ENCODE data around the gene EPN1.

The EPN1 gene

DNA sequence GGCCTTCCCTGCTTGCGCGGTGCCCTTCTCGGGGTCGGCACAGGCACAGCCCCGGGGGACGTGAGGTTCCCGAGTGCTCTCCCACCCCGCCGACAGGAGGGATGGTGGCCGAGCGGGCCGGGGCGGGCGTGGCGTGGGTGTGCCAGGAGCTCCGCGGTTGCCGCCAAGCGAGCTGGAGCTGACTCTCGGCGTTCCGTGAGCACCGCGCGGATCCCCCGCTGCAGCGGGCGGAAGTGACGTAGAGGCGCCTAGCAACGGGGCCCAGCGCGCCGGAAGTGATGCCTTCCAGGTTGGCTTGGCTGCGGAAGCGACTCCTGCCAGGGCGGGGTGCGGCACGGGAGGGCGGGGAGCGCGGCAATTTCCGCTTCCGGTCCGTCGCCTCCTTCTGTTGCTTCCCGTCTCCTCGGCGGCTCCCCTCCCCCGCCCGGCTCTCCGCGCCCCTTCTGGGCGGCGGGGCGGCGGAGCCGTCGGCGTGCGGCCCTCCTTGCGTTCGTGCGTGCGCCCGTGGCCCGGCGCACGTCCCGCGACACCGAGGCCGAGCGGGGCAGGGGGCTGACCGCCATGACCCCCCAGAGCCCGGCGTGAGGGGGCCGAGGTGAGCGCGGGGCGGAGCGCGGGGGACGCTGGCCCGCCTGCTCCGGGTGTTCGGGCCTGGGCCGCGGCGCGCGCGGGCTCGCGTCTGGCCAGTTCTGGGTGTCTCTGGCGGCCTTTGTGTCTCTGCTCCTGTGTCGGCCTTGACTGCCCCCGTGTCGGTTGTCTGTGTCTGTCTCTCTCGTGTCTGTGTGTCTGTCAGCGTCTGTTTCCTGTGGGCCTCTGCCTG lies at the start of gene EPN1:
EPN1 (plus strand) TSS at position 386 of the 820 bp plus-strand sequence. CDS start 3,402 bp downstream, outside the sequence.
- peak within 1 kb of the TSS; percentile 93 to 99 for H3K4me3 ChIP-seq (ENCODE audit: low read length in 2 of 2)
- no peaks in the 10 kb centered on the region for H3K27me3 ChIP-seq (ENCODE audit: control insufficient read depth in 2 of 2, insufficient read depth in 2 of 2, low read length in 2 of 2)
- no peaks in the 10 kb centered on the region for H3K9me3 ChIP-seq (ENCODE audit: control insufficient read depth in 2 of 2, low read length in 2 of 2)
- H3K36me3 ChIP-seq (ENCODE audit: control insufficient read depth in 2 of 2, insufficient read depth in 2 of 2, low read length in 2 of 2), result peaks cover 28 to 41% of the 10 kb centered on the region in 2 donors
- H3K27ac ChIP-seq (ENCODE audit: low read depth in 2 of 2, low read length in 2 of 2), result peak within 1 kb of the TSS; percentile 87 to 92
- H3K4me1 ChIP-seq (ENCODE audit: control insufficient read depth in 2 of 2, insufficient read depth in 2 of 2, low read length in 2 of 2), result peaks cover 26 to 39% of the 10 kb centered on the region in 2 donors
- peak within 1 kb of the TSS; percentile 92 to 96 for H3K9ac ChIP-seq (ENCODE audit: low read depth in 1 of 2, low read length in 2 of 2)

DNA sequence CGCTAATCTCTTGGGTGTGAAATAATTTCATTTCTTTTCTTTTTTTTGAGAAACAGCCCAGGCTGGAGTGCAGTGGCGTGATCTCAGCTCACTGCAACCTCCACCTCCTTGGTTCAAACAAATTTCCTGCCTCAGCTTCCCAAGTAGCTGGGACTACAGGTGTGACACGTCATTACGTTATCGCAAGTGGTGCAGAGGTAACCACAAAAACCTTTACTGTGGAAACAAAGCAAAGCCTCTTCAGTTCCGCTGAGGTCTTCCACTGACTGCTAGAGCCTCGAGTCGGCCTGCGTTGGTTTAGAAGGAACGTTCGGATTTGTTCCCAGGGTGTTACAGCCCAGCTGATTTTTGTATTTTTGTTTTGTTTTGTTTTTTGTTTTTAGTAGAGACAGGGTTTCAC lies 48.7 kb upstream of the EPN1 start:
- H3K4me1 ChIP-seq (ENCODE audit: control insufficient read depth in 2 of 2, insufficient read depth in 2 of 2, low read length in 2 of 2), result peaks cover 0 to 4% of the 10 kb centered on the region in 2 donors
- H3K9ac ChIP-seq (ENCODE audit: low read depth in 1 of 2, low read length in 2 of 2), result no peak overlapping the region
- peaks cover 0 to 3% of the 10 kb centered on the region in 2 donors for H3K36me3 ChIP-seq (ENCODE audit: control insufficient read depth in 2 of 2, insufficient read depth in 2 of 2, low read length in 2 of 2)
- no peaks in the 10 kb centered on the region for H3K9me3 ChIP-seq (ENCODE audit: control insufficient read depth in 2 of 2, low read length in 2 of 2)
- H3K27ac ChIP-seq (ENCODE audit: low read depth in 2 of 2, low read length in 2 of 2), result no peak overlapping the region
- no peak overlapping the region for H3K4me3 ChIP-seq (ENCODE audit: low read length in 2 of 2)
- no peaks in the 10 kb centered on the region for H3K27me3 ChIP-seq (ENCODE audit: control insufficient read depth in 2 of 2, insufficient read depth in 2 of 2, low read length in 2 of 2)

DNA sequence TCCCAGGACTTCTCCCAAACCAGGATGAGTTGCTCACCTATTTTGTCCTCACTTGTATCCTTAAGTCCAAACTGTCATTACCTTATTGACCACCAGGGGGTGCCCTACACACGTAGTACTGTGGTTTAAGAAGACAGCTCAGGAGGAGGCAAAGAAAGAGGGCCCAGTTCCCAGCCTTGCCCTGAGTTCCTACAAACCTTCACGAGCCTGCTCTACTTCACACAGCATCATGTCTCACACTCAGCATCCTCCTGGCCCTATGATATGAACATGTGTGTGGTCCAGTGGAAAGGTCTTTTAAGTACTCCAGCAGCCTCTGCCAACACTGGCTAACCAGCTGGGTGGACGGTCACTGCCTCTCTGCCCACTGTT lies 42.6 kb upstream of the EPN1 start:
- H3K9ac ChIP-seq (ENCODE audit: low read depth in 1 of 2, low read length in 2 of 2), result peak overlapping the region in 1 of 2 donors; percentile 60

DNA sequence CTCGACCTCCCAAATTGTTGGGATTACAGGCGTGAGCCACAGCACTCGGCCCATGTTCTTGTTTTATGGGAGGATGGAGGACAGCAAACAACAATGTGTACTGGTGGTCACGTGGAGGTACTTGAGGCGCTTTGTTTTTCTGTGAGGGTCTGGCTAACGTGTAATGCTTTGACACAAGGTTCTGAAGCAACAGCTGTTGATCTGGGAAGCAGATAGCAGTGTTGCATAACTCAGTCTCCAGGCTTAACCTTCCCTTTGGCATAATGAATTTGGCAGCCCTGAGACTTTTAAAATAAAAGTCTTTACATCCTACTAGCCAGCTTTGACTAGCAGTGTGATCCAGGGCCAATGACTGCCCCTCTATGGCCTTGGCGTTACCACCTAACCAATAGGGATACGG lies 41.2 kb upstream of the EPN1 start:
- Histone ChIP-seq H3K9ac (ENCODE audit: low read depth in 1 of 2, low read length in 2 of 2) (no peak overlapping the region), H3K4me3 (ENCODE audit: low read length in 2 of 2) (peak overlapping the region in 1 of 2 donors; percentile 99), H3K4me1 (ENCODE audit: control insufficient read depth in 2 of 2, insufficient read depth in 2 of 2, low read length in 2 of 2) (peaks cover 16 to 26% of the 10 kb centered on the region in 2 donors), H3K27me3 (ENCODE audit: control insufficient read depth in 2 of 2, insufficient read depth in 2 of 2, low read length in 2 of 2) (no peaks in the 10 kb centered on the region), H3K36me3 (ENCODE audit: control insufficient read depth in 2 of 2, insufficient read depth in 2 of 2, low read length in 2 of 2) (no peaks in the 10 kb centered on the region), H3K9me3 (ENCODE audit: control insufficient read depth in 2 of 2, low read length in 2 of 2) (no peaks in the 10 kb centered on the region), H3K27ac (ENCODE audit: low read depth in 2 of 2, low read length in 2 of 2) (no peak overlapping the region)

More for the DNA sequence above, 42.6 kb upstream of the EPN1 start:
- Histone ChIP-seq H3K9me3 (ENCODE audit: control insufficient read depth in 2 of 2, low read length in 2 of 2) (no peaks in the 10 kb centered on the region), H3K4me1 (ENCODE audit: control insufficient read depth in 2 of 2, insufficient read depth in 2 of 2, low read length in 2 of 2) (peaks cover 16 to 25% of the 10 kb centered on the region in 2 donors), H3K4me3 (ENCODE audit: low read length in 2 of 2) (no peak overlapping the region), H3K36me3 (ENCODE audit: control insufficient read depth in 2 of 2, insufficient read depth in 2 of 2, low read length in 2 of 2) (no peaks in the 10 kb centered on the region), H3K27ac (ENCODE audit: low read depth in 2 of 2, low read length in 2 of 2) (no peak overlapping the region), H3K27me3 (ENCODE audit: control insufficient read depth in 2 of 2, insufficient read depth in 2 of 2, low read length in 2 of 2) (no peaks in the 10 kb centered on the region)

DNA sequence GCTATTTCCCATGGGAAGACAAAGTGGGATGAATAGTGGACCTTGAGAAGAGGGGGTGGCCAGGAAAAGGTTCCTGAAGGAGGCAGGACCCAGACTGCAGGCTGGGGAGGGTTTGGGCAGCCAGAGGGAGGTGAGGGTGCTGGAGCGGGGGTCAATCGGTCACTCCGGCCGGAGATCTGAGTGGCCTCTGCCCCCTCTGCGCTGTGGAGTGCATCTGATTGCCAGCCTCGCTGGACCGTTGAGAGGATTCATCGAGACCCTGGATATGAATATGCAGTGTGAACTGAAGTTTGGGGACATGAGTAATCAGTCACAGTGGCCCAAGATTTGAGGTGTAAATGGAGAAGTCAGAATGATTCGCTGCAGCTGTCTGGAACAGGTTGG lies 39.7 kb upstream of the EPN1 start:
- peaks cover 21 to 30% of the 10 kb centered on the region in 2 donors for H3K4me1 ChIP-seq (ENCODE audit: control insufficient read depth in 2 of 2, insufficient read depth in 2 of 2, low read length in 2 of 2)
- H3K9me3 ChIP-seq (ENCODE audit: control insufficient read depth in 2 of 2, low read length in 2 of 2), result no peaks in the 10 kb centered on the region
- no peaks in the 10 kb centered on the region for H3K36me3 ChIP-seq (ENCODE audit: control insufficient read depth in 2 of 2, insufficient read depth in 2 of 2, low read length in 2 of 2)

DNA sequence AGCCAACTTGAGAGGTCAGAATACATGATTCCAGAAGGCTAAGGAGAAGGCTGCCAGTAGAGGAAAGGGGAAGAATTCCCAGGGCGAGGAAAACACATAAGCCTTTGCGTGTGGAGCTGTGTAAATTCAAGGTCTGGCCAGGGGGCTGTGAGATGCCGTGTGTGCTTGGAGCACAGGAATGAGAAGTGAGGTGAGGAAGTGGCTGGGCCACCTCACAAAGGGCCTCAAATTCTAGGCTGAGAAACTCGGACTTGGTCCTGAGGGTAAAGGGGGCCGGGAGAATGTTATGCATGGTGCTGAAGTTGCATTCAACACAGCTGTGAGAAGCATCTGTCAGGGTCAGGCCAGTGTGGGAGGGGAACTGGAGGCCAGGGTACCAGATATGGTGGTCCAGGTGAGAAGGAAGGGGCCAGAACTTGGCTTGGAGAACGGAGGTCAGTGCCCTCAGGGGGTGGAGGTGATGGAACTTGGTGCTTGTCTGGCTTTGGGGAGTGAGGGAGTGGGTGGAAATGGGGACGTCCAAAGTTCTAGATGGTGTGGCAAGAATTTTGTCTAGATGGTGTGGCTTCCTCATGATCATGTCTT lies 39.1 kb upstream of the EPN1 start:
- Histone ChIP-seq H3K27me3 (ENCODE audit: control insufficient read depth in 2 of 2, insufficient read depth in 2 of 2, low read length in 2 of 2) (no peaks in the 10 kb centered on the region), H3K9me3 (ENCODE audit: control insufficient read depth in 2 of 2, low read length in 2 of 2) (no peaks in the 10 kb centered on the region), H3K4me1 (ENCODE audit: control insufficient read depth in 2 of 2, insufficient read depth in 2 of 2, low read length in 2 of 2) (peaks cover 24 to 33% of the 10 kb centered on the region in 2 donors), H3K36me3 (ENCODE audit: control insufficient read depth in 2 of 2, insufficient read depth in 2 of 2, low read length in 2 of 2) (no peaks in the 10 kb centered on the region), H3K4me3 (ENCODE audit: low read length in 2 of 2) (peak overlapping the region; percentile 94 to 99), H3K27ac (ENCODE audit: low read depth in 2 of 2, low read length in 2 of 2) (peak overlapping the region in 1 of 2 donors; percentile 93), H3K9ac (ENCODE audit: low read depth in 1 of 2, low read length in 2 of 2) (peak overlapping the region; percentile 96 to 99)

More for the DNA sequence above, 39.7 kb upstream of the EPN1 start:
- Histone ChIP-seq H3K27me3 (ENCODE audit: control insufficient read depth in 2 of 2, insufficient read depth in 2 of 2, low read length in 2 of 2) (no peaks in the 10 kb centered on the region), H3K27ac (ENCODE audit: low read depth in 2 of 2, low read length in 2 of 2) (peak overlapping the region; percentile 84 to 93), H3K4me3 (ENCODE audit: low read length in 2 of 2) (peak overlapping the region; percentile 94 to 99), H3K9ac (ENCODE audit: low read depth in 1 of 2, low read length in 2 of 2) (peak overlapping the region; percentile 96 to 99)

DNA sequence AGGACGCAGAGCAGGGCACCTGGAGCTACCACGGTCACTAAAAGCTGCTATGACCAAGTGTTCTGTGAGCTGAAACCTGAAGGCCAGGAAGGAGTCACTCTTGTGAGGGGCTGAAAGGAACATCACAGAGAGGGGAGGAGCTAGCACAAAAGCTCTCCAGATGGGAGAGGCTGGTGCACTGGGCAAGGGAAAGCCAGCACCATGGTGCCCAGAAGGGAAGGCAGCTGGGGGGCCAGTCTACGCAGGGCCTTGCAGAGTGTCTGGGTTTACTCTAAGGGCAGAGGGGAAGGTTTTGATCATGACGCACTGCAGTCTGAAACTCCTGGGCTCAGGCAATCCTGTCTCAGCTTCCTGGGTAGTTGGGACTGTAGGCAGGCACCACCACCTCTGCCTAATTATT lies 38.3 kb upstream of the EPN1 start:
- peaks cover 26 to 37% of the 10 kb centered on the region in 2 donors for H3K4me1 ChIP-seq (ENCODE audit: control insufficient read depth in 2 of 2, insufficient read depth in 2 of 2, low read length in 2 of 2)

DNA sequence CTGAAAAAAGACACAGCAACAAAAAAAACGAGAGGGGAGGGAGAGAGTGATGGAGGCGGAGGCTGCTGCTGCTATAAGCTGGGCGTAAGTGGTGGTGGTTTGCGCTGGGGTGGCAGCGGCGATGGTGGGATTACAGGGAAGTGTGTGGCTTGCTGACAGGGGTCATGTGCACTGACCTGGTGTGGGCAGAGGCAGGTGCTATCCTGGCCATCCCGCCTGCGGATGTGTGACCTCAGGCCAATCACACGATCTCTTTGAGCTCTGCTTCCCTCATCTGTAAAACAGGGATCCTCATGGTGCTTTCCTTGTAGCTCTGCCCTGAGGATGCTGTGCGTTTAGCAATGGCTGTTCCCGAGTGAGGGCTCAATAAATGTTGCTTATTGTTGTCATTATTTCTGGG lies 37.5 kb upstream of the EPN1 start:
- Histone ChIP-seq H3K27ac (ENCODE audit: low read depth in 2 of 2, low read length in 2 of 2) (no peak overlapping the region), H3K27me3 (ENCODE audit: control insufficient read depth in 2 of 2, insufficient read depth in 2 of 2, low read length in 2 of 2) (no peaks in the 10 kb centered on the region), H3K9me3 (ENCODE audit: control insufficient read depth in 2 of 2, low read length in 2 of 2) (no peaks in the 10 kb centered on the region), H3K36me3 (ENCODE audit: control insufficient read depth in 2 of 2, insufficient read depth in 2 of 2, low read length in 2 of 2) (no peaks in the 10 kb centered on the region), H3K9ac (ENCODE audit: low read depth in 1 of 2, low read length in 2 of 2) (no peak overlapping the region), H3K4me1 (ENCODE audit: control insufficient read depth in 2 of 2, insufficient read depth in 2 of 2, low read length in 2 of 2) (peaks cover 31 to 37% of the 10 kb centered on the region in 2 donors), H3K4me3 (ENCODE audit: low read length in 2 of 2) (no peak overlapping the region)

More for the DNA sequence above, 38.3 kb upstream of the EPN1 start:
- no peak overlapping the region for H3K27ac ChIP-seq (ENCODE audit: low read depth in 2 of 2, low read length in 2 of 2)
- no peaks in the 10 kb centered on the region for H3K9me3 ChIP-seq (ENCODE audit: control insufficient read depth in 2 of 2, low read length in 2 of 2)
- no peaks in the 10 kb centered on the region for H3K27me3 ChIP-seq (ENCODE audit: control insufficient read depth in 2 of 2, insufficient read depth in 2 of 2, low read length in 2 of 2)
- no peaks in the 10 kb centered on the region for H3K36me3 ChIP-seq (ENCODE audit: control insufficient read depth in 2 of 2, insufficient read depth in 2 of 2, low read length in 2 of 2)
- peak overlapping the region in 1 of 2 donors; percentile 99 for H3K4me3 ChIP-seq (ENCODE audit: low read length in 2 of 2)
- no peak overlapping the region for H3K9ac ChIP-seq (ENCODE audit: low read depth in 1 of 2, low read length in 2 of 2)

DNA sequence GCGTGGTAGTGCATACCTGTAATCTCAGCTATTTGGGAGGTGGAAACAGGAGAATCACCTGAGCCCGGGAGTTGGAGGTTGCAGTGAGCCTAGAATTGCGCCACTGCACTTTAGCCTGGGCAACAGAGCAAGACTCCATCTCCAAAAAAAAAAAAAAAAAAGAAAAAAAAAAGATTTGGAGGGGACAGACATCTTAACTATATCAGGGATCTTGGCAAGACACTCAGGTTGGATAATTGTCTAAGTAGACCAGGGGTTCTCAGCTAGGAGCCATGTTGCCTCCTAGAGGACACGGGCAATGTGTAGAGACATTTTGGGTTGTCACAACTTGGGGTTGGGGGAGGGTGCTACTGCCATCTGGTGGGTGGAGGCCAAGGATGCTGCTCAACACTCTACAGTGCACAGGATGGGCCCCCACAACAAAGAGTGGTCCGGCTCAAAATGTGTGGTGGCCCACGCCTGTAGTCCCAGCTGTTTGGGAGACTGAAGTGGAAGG lies 36.1 kb upstream of the EPN1 start:
- Histone ChIP-seq H3K27ac (ENCODE audit: low read depth in 2 of 2, low read length in 2 of 2) (no peak overlapping the region), H3K9ac (ENCODE audit: low read depth in 1 of 2, low read length in 2 of 2) (no peak overlapping the region), H3K27me3 (ENCODE audit: control insufficient read depth in 2 of 2, insufficient read depth in 2 of 2, low read length in 2 of 2) (no peaks in the 10 kb centered on the region), H3K4me3 (ENCODE audit: low read length in 2 of 2) (no peak overlapping the region), H3K9me3 (ENCODE audit: control insufficient read depth in 2 of 2, low read length in 2 of 2) (no peaks in the 10 kb centered on the region), H3K36me3 (ENCODE audit: control insufficient read depth in 2 of 2, insufficient read depth in 2 of 2, low read length in 2 of 2) (no peaks in the 10 kb centered on the region), H3K4me1 (ENCODE audit: control insufficient read depth in 2 of 2, insufficient read depth in 2 of 2, low read length in 2 of 2) (peaks cover 40 to 44% of the 10 kb centered on the region in 2 donors)

DNA sequence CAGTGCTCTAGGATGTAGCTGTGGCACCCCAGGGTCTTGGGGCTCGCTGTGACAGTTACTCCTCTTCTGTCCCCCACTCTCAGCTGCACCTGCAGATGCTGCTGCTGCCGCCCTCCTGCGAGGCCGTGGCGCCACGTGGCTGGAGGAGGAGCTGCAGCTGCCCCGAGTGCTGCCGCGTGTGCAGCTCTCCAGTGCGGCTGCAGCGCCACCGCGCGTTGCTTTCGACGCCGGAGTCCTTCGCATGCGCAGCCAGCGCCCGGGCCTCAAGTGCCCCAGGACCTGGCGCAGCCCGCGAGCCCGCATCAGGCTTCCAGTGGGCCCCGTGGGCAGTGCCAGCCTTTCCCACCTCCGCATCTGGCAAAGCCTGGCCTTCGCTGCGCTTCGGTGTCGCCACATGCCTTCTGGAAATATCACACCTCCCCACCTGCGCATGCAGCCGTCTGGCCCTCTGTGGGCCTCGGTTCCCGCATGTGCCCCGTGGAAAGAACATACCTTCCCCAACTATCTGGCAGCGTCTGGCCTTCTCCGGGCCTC lies 34.9 kb upstream of the EPN1 start:
- Histone ChIP-seq H3K9ac (ENCODE audit: low read depth in 1 of 2, low read length in 2 of 2) (peak overlapping the region; percentile 50 to 56), H3K27ac (ENCODE audit: low read depth in 2 of 2, low read length in 2 of 2) (peak overlapping the region; percentile 73 to 81), H3K4me3 (ENCODE audit: low read length in 2 of 2) (peak overlapping the region; percentile 69 to 71), H3K4me1 (ENCODE audit: control insufficient read depth in 2 of 2, insufficient read depth in 2 of 2, low read length in 2 of 2) (peaks cover 41 to 55% of the 10 kb centered on the region in 2 donors), H3K36me3 (ENCODE audit: control insufficient read depth in 2 of 2, insufficient read depth in 2 of 2, low read length in 2 of 2) (peaks cover 0 to 7% of the 10 kb centered on the region in 2 donors), H3K27me3 (ENCODE audit: control insufficient read depth in 2 of 2, insufficient read depth in 2 of 2, low read length in 2 of 2) (no peaks in the 10 kb centered on the region), H3K9me3 (ENCODE audit: control insufficient read depth in 2 of 2, low read length in 2 of 2) (no peaks in the 10 kb centered on the region)
